ENCODE data around the gene MACF1.

Gene MACF1

DNA sequence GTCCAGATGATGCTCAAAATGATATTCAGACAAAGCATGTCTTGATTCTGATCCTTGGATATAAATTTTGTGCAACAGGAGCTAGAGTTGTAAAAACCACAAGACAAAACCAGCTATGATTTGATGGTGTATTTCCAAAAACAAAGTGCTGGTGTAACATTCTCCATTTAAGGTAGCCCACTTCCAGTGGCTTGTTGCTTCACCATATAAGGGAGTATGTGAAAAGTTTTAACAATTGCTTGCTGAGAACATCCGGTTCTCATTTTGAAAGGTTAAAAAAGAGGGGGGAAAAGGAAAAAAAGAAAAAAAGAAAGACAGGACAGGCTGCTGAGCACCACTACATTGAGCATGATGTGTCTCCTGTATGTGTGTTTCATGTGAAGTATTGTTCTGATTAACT lies 123.6 kb downstream of the MACF1 start:
- Mint-ChIP-seq H3K9me3 (no peaks in the 10 kb centered on the region), H3K4me3 (peak overlapping the region; percentile 19), H3K4me1 (peaks cover 24% of the 10 kb centered on the region), H3K27me3 (no peaks in the 10 kb centered on the region), H3K36me3 (peaks cover 59% of the 10 kb centered on the region), H3K27ac (peak overlapping the region; percentile 30)
- CTCF ChIA-PET: interaction anchor here (1.2 kb wide), 1 partner anchor 8 kb away, joined by 4 read pairs; no protein-coding TSS in a partner anchor
- no peak for DNase-seq

DNA sequence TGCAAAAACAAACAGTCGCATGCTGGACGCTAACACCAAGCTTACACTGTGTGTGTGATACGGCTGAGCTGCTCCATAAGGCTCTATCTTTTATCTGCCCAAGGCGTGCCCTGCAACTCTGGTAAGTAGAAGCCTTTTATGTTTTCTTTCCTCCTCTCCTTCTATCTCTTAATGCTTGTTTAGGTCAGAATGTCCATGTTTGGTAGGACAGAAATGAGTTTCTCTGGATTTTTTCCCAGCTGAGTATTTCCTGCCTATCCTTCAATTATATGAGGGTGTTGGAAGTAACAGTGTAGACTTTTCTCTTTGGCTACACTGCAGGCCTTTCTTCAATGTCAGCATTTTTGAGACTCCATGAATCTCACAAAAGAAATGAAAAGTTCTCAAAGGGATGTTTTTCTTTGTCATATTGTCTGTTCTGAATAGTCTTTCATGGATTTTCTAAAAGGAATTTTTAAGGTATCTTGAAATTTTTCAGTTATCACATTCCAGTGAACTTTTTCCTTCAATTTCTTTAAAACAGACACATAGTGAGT lies 124.2 kb downstream of the MACF1 start:
- no peak for DNase-seq
- Mint-ChIP-seq H3K36me3 (peaks cover 63% of the 10 kb centered on the region), H3K9me3 (no peaks in the 10 kb centered on the region), H3K4me3 (peak overlapping the region; percentile 43), H3K27me3 (no peaks in the 10 kb centered on the region), H3K27ac (peak overlapping the region; percentile 30), H3K4me1 (peaks cover 24% of the 10 kb centered on the region)
- CTCF ChIA-PET: interaction anchor here (0.9 to 1.6 kb wide), 2 partner anchors 210 to 229 kb away, joined by 4 read pairs; no protein-coding TSS in a partner anchor

DNA sequence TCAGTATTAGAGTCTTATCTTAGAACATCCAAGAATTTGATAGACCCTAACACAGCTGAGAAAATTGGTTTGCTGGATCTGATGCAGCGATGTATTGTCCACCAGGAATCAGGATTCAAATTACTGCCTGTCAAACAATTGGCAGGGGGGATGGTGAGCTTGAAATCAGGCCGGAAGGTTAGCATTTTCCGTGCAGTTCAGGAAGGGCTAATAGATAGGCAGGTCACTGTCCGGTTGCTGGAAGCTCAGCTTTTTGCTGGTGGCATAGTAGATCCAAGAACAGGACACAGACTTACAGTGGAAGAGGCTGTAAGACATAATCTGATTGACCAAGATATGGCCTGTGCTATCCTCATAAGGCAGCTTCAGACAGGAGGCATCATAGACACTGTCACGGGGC lies 127.2 kb downstream of the MACF1 start:
- Mint-ChIP-seq H3K4me1 (peaks cover 24% of the 10 kb centered on the region), H3K4me3 (no peak overlapping the region), H3K9me3 (no peaks in the 10 kb centered on the region), H3K36me3 (peaks cover 86% of the 10 kb centered on the region), H3K27me3 (no peaks in the 10 kb centered on the region), H3K27ac (peak overlapping the region; percentile 19)
- no peak for DNase-seq
- CTCF ChIA-PET: interaction anchor here (1.3 kb wide), 1 partner anchor 140 kb away, joined by 3 read pairs; no protein-coding TSS in a partner anchor

DNA sequence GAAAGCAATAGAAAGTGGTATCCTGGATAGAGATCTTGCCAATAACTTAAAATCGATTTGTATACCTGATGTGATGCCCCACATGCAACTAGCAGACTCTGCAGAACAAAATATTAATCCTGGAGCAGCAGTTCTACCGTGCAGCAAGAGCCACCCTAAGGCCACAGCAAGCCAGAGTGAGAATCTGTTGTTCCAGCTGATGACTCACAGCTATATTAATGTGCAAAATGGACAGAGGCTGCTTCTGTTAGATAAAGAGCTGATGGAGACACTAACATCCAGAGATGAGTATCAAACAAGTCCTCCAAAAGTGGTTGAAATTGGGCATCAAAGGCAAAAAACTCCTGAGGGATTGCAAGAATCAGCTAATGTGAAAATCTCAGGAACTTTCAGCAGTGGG lies 127.8 kb downstream of the MACF1 start:
- CTCF ChIA-PET: interaction anchor here (1.3 kb wide), 1 partner anchor 141 kb away, joined by 3 read pairs; no protein-coding TSS in a partner anchor
- Mint-ChIP-seq H3K4me3 (no peak overlapping the region), H3K27ac (peak overlapping the region; percentile 5)

DNA sequence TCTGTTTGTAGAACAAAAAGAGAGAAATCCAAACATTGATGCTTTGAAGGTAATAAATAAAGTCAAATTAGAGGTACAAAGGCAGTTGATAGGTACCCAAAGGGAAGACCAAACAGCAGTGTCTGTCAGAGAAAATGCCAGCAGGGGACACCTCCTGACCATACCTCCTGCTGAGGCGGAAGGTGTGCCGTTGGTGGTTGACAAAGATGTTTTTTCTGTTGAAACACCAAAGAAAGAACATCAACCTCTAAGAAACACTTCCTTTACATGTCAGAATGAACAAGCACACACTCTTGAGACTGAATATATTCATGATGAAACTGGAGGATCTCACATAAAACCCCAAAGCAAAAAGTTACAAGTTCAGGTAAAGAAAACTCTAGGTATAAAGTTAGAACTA lies 128.3 kb downstream of the MACF1 start:
- Mint-ChIP-seq H3K4me1 (peaks cover 16% of the 10 kb centered on the region), H3K9me3 (no peaks in the 10 kb centered on the region), H3K27ac (peak overlapping the region; percentile 28)

More for the DNA sequence above, 127.8 kb downstream of the MACF1 start:
- peaks cover 87% of the 10 kb centered on the region for H3K36me3 Mint-ChIP-seq
- no peak for DNase-seq
- peaks cover 21% of the 10 kb centered on the region for H3K4me1 Mint-ChIP-seq
- H3K27me3 Mint-ChIP-seq: no peaks in the 10 kb centered on the region
- H3K9me3 Mint-ChIP-seq: no peaks in the 10 kb centered on the region

DNA sequence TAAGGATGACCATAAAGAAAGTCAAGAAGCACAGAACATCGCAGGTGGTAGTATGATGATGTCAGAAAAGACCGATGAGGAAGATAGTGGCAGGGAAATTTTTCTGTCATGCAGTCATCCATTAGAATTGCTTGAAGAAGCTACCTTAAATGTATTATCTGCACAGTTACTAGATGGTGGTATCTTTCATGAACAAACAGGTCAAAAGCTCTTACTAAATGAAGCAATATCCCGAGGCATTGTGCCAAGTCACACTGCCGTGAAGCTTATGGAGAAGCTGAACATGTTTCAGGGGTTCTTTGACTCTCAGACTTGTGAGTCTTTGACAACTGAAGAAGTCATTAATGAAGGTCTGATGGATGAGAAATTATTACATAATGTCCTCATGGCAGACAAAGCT lies 128.8 kb downstream of the MACF1 start:
- Mint-ChIP-seq H3K4me1 (peaks cover 12% of the 10 kb centered on the region), H3K4me3 (no peak overlapping the region), H3K36me3 (peaks cover 81% of the 10 kb centered on the region), H3K9me3 (no peaks in the 10 kb centered on the region), H3K27ac (peak overlapping the region; percentile 28), H3K27me3 (no peaks in the 10 kb centered on the region)
- CTCF ChIA-PET: no interaction called here
- DNase-seq: no peak

More for the DNA sequence above, 128.3 kb downstream of the MACF1 start:
- CTCF ChIA-PET: no interaction called here
- no peaks in the 10 kb centered on the region for H3K27me3 Mint-ChIP-seq
- H3K4me3 Mint-ChIP-seq: no peak overlapping the region
- DNase-seq: no peak
- peaks cover 82% of the 10 kb centered on the region for H3K36me3 Mint-ChIP-seq

DNA sequence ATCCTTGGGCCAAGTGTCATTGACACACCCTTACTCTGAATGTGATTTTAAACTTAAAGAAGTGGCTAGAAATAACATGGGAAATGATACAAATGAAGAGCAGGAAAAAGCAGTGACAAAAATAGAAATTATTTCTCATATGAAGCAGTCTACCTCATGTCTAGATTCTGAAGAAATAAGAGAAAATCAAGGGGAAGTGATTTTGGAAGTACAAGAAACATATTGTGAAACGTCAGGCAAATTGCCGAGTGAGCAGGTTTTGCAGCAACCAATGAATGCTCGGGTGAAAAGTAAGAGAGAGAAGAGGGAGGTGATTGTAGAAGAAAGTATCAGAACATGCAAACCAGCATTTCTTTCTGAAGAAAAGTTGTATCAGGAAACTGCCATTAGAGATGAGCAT lies 130.7 kb downstream of the MACF1 start:
- no peaks in the 10 kb centered on the region for H3K9me3 Mint-ChIP-seq
- CTCF ChIA-PET: no interaction called here
- no peak overlapping the region for H3K4me3 Mint-ChIP-seq

DNA sequence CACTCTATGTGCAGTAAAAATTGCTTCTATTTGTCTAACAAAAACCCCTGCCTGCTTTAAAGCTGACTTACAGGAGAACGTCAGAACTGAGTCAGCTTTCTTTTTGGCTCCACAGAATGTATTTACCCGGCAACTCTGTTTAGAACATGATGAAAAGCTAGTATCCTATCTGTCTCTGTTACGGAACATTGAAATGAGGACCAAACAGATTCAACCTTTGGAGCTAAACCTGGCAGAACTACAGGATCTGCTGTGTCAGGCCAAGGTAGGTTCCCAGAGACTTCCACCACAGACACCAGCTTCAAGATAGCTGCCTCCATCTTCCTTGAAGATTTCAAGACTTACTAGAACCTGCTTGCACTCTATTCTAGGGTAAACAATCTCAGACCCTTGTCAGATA lies 132.6 kb downstream of the MACF1 start:
- H3K36me3 Mint-ChIP-seq: peaks cover 79% of the 10 kb centered on the region
- no peaks in the 10 kb centered on the region for H3K27me3 Mint-ChIP-seq
- peaks cover 6% of the 10 kb centered on the region for H3K4me1 Mint-ChIP-seq
- H3K27ac Mint-ChIP-seq: no peak overlapping the region
- DNase-seq: no peak
- no peaks in the 10 kb centered on the region for H3K9me3 Mint-ChIP-seq
- CTCF ChIA-PET: interaction anchor here (1.3 kb wide), 1 partner anchor 10 kb away, joined by 4 read pairs; no protein-coding TSS in a partner anchor
- H3K4me3 Mint-ChIP-seq: no peak overlapping the region

More for the DNA sequence above, 130.7 kb downstream of the MACF1 start:
- H3K4me1 Mint-ChIP-seq: peaks cover 6% of the 10 kb centered on the region
- DNase-seq: no peak
- no peak overlapping the region for H3K27ac Mint-ChIP-seq
- H3K36me3 Mint-ChIP-seq: peaks cover 87% of the 10 kb centered on the region
- no peaks in the 10 kb centered on the region for H3K27me3 Mint-ChIP-seq

DNA sequence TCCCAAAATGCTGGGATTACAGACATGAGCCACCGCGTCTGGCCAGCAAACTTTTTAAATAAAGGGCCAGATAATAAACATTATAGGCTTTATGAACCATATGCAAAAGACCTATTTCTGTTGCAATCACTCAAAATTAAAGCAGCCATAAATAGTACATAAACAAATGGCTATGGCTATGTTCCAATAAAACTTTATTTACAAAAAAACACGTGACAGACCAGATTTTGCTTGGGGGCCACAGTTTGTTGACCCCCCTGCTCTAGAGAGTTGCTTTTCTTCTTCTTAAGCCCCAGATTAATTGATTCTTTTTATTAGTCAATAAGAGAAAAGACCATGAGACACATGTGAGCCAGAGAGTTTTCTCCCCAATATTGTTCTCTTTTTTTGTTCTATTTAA lies 138.3 kb downstream of the MACF1 start:
- peaks cover 56% of the 10 kb centered on the region for H3K36me3 Mint-ChIP-seq
- no peaks in the 10 kb centered on the region for H3K9me3 Mint-ChIP-seq
- no peaks in the 10 kb centered on the region for H3K4me1 Mint-ChIP-seq
- H3K4me3 Mint-ChIP-seq: no peak overlapping the region
- no peaks in the 10 kb centered on the region for H3K27me3 Mint-ChIP-seq
- no peak for DNase-seq
- no peak overlapping the region for H3K27ac Mint-ChIP-seq
- CTCF ChIA-PET: no interaction called here

DNA sequence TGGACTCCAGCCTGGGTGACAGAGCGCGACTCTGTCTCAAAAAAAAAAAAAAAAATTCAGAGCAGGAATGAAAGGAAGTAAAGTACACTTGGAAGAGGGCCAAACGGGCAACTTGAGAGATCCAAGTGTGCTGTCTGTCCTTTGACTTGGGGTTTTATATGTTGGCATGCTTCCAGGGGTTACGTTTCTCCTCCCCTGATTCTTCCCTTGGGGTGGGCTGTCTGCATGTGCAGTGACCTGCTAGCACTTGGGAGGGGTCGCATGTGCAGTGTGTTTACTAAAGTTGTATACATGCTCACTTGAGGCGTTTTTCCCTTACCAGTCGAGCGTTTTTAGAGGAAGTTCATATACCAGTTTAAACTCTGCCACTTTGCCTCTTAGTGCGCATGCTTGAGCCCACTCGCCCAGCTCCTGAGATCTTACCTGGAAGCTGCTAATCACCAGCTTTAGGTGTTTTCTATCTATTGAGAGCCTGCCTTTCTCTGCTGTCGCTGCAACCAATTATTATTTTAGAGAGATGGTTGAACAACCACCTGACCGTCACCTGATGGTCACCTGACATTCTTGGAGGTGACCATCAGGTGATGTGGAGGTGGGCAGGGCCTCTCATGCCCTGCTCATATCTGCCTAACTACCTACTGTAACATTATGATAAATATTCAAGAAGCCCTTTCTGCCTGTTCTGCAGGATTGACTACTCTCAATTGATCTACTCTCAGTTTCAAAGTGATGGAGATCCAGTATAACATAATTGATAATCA lies 140.1 kb downstream of the MACF1 start:
- Mint-ChIP-seq H3K36me3 (peaks cover 54% of the 10 kb centered on the region), H3K27ac (no peak overlapping the region)
- CTCF ChIA-PET: no interaction called here

DNA sequence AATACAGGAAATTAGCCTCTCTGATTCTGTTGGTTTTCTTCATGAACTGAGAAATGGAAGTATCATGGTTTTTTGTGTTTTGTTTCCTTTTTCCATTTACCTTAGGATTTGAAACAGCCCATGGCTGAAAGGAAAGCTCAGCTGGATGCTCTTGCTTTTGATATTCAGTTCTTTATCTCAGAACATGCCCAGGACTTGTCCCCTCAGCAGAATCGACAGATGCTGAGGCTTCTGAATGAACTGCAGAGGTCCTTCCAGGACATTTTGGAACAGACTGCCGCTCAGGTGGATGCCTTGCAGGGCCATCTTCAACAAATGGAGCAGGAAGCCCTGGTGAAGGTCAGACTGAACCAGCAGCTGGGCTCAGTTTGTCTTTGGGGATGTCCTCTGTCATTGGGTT lies 142.4 kb downstream of the MACF1 start:
- H3K4me3 Mint-ChIP-seq: no peak overlapping the region
- peak overlapping the region; percentile 77 for H3K27ac Mint-ChIP-seq
- H3K4me1 Mint-ChIP-seq: no peaks in the 10 kb centered on the region

More for the DNA sequence above, 140.1 kb downstream of the MACF1 start:
- Mint-ChIP-seq H3K4me3 (no peak overlapping the region), H3K9me3 (no peaks in the 10 kb centered on the region), H3K27me3 (no peaks in the 10 kb centered on the region), H3K4me1 (no peaks in the 10 kb centered on the region)
- DNase-seq: no peak

DNA sequence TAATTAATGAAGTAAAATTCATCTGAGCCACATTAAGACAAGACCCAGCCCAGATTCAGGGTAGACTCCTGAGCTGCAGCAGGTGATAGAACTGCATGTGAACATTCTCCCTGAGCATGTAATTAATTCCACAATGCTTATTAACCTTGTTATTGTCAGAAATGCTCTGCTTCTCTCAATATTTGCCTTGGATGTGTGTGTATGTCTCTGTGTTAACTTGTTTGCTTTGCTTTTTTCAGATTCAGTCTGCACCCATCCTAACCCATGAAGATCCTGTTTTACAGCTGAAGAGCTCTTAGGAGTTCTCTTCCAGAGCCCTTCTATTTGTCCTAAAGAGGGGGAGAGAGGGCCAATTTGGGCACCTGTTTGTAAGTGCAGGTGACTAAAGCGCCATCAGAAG lies 143.8 kb downstream of the MACF1 start:
- Mint-ChIP-seq H3K9me3 (no peaks in the 10 kb centered on the region), H3K27ac (no peak overlapping the region)
- CTCF ChIA-PET: no interaction called here

More for the DNA sequence above, 142.4 kb downstream of the MACF1 start:
- CTCF ChIA-PET: no interaction called here
- peaks cover 60% of the 10 kb centered on the region for H3K36me3 Mint-ChIP-seq
- H3K27me3 Mint-ChIP-seq: no peaks in the 10 kb centered on the region
- no peak for DNase-seq
- H3K9me3 Mint-ChIP-seq: no peaks in the 10 kb centered on the region

DNA sequence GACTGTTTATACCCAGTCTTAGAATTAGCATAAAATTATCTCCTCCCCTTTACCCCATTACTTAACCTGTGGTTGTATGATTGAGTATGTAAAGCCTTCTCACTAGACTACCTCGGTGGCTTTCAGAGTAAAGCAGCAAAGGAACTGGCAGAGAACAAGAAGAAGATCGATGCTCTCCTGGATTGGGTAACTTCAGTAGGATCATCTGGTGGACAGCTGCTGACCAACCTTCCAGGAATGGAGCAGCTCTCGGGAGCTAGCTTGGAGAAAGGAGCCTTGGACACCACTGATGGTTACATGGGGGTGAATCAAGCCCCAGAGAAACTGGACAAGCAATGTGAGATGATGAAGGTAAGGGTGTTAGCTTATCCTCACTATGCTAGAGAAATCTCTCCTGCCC lies 148.4 kb downstream of the MACF1 start:
- peak overlapping the region; percentile 34 for H3K27ac Mint-ChIP-seq

More for the DNA sequence above, 143.8 kb downstream of the MACF1 start:
- DNase-seq: no peak
- no peaks in the 10 kb centered on the region for H3K27me3 Mint-ChIP-seq
- no peaks in the 10 kb centered on the region for H3K4me1 Mint-ChIP-seq
- peaks cover 57% of the 10 kb centered on the region for H3K36me3 Mint-ChIP-seq
- H3K4me3 Mint-ChIP-seq: no peak overlapping the region

DNA sequence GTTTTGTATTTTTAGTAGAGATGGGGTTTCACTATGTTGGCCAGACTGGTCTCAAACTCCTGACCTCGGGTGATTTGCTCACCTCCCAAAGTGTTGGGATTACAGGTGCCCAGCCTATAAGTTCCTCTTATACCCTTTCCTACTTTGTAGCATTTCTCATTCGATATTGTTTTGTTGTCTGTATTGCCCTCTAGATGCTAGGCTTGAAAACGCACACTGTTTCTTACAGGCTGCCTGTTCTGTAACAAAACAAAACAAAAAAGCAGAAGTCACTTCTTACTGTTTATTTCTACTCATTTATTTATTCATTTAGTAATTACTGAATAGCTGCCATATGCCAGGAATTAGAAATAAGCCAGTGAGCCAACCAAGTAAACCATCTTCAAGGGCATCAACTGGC lies 150.1 kb downstream of the MACF1 start:
- H3K27me3 Mint-ChIP-seq: no peaks in the 10 kb centered on the region

More for the DNA sequence above, 148.4 kb downstream of the MACF1 start:
- Mint-ChIP-seq H3K36me3 (peaks cover 70% of the 10 kb centered on the region), H3K4me1 (no peaks in the 10 kb centered on the region), H3K4me3 (no peak overlapping the region), H3K27me3 (no peaks in the 10 kb centered on the region), H3K9me3 (no peaks in the 10 kb centered on the region)
- CTCF ChIA-PET: interaction anchor here (1.4 kb wide), 1 partner anchor 161 kb away, joined by 4 read pairs; no protein-coding TSS in a partner anchor
- no peak for DNase-seq

More for the DNA sequence above, 150.1 kb downstream of the MACF1 start:
- no peaks in the 10 kb centered on the region for H3K4me1 Mint-ChIP-seq
- CTCF ChIA-PET: interaction anchor here (1.7 kb wide), 1 partner anchor 33 kb away, joined by 4 read pairs; no protein-coding TSS in a partner anchor
- no peak overlapping the region for H3K4me3 Mint-ChIP-seq
- H3K9me3 Mint-ChIP-seq: no peaks in the 10 kb centered on the region
- H3K36me3 Mint-ChIP-seq: peaks cover 71% of the 10 kb centered on the region
- no peak overlapping the region for H3K27ac Mint-ChIP-seq
- DNase-seq: no peak

Measured in activated naive CD4-positive, alpha-beta T cell treated with anti-CD3 and anti-CD28 coated beads, Interleukin-2, amount 10 ng/mL, durations not matched to agents 7 days and 5 days (primary cell).